HG03457 (cell line): ENCODE measurements around the gene MCEMP1.

ENCODE experiments used
- ATAC-seq: cut with Tn5 transposase; IDR thresholded peaks from one replicate; pipeline ENCODE4 v1.9.1; 2021; ENCODE audit warnings: moderate number of reproducible peaks; ENCODE audit not compliant: unreplicated experiment

MCEMP1 gene

DNA sequence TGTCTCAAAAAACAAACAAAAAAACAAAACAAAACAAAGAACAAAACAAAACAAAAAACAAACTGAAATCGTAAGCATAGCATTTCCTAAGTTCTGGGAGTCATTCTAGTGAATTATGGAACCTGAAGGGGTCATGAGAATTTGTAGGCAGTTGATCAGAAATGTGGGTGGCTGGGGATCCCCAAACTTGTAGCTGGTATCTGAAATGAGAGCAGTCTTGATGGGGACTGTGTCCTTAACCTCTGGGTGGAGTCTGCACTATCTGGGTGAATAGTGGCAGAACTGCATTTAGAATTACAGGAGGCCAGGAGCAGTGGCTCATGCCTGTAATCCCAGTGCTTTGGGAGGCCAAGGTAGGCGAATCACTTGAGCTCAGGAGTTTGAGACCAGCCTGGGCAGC lies 48.9 kb downstream of the MCEMP1 start:
- ATAC-seq, result no peak

GRCh38 chr19:7729211-7729610 lies 52.3 kb downstream of the MCEMP1 start:
- ATAC-seq, result no peak
